Activated CD8-positive, alpha-beta memory T cell treated with anti-CD3 and anti-CD28 coated beads for 36 hours (primary cell): ENCODE data around the gene RNF215. TPM values are rescaled to one million over a fixed set of nuclear protein-coding genes. Genes with fewer than 3 reads are reported as not detected.

Source experiments
- CTCF ChIA-PET: fragments of 350-600 bp; sonication (Branson Sonifier 250); formaldehyde crosslinking; loops from one replicate; lab custom pipeline; 2021; ENCODE audit warnings: antibody characterized with exemption; lab: Charles Lee
- POLR2A ChIA-PET: fragments of 350-600 bp; sonication (Branson Sonifier 250); formaldehyde crosslinking; loops from one replicate; lab custom pipeline; 2021; ENCODE audit warnings: antibody characterized with exemption; lab: Charles Lee
- total RNA-seq, 2 experiments: library from RNA; stranded (reverse); gene quantifications; one replicate each; pipeline ENCODE4 v1.2.3, GENCODE V29; 2021

Gene RNF215
- total RNA-seq, 2 experiments from 2014 or later = 7.1 to 7.7 TPM

- CTCF ChIA-PET = interaction anchor here (0.6 to 1.6 kb wide), 5 partner anchors 28 to 235 kb away, joined by 3 to 15 read pairs (median 3); partner anchors contain the start of genes CASTOR1 and PES1
- POLR2A ChIA-PET = interaction anchor here (0.6 to 1.4 kb wide), 9 partner anchors 9 to 70 kb away, joined by 3 to 8 read pairs (median 4); partner anchors contain the start of gene TBC1D10A
Observed at GRCh38 chr22:30356449-30357235, 30.6 kb downstream of the RNF215 start, which contains the start of the genes CCDC157 and SF3A1. CCDC157 (plus strand) TSS chr22:30357007; CDS start chr22:30366001, 8,994 bp downstream. SF3A1 (minus strand) TSS chr22:30356894; CDS start chr22:30356792, 102 bp downstream.

- ChIA-PET CTCF (interaction anchor here (0.8 to 1.1 kb wide), 3 partner anchors 17 to 67 kb away, joined by 3 to 5 read pairs (median 4); no protein-coding TSS in a partner anchor), POLR2A (interaction anchor here (0.6 to 0.7 kb wide), 2 partner anchors 108 to 1052 kb away, joined by 4 to 7 read pairs; partner anchors contain the start of gene LIF)
Observed at GRCh38 chr22:30354644-30355043, 32.6 kb downstream of the RNF215 start.

DNA sequence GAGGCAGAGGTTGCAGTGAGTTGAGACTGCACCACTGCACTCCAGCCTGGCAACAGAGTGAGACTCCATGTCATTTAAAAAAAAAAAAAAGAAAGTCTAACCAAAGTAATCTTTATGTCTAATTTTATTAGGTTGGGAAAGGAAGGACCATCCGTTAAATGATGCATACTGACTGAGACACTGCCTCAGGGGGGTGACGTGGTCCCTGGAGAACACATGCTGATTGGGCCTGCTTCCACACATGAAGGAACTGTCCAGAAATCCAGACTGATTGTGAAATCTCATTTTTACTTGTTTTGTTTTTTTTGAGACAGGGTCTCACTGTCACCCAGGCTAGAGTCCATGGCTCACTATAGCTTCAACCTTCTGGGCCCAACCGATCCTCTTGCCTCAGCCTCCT is 36.0 kb downstream of the RNF215 start:
- ChIA-PET POLR2A (no interaction called here), CTCF (interaction anchor here (0.6 to 3.4 kb wide), 2 partner anchors 39 to 63 kb away, joined by 3 to 13 read pairs; no protein-coding TSS in a partner anchor)

GRCh38 chr22:30348809-30349208 is 38.4 kb downstream of the RNF215 start:
- ChIA-PET POLR2A (interaction anchor here (1.6 to 2.8 kb wide), 2 partner anchors 22 to 60 kb away, joined by 4 to 10 read pairs; partner anchors contain the start of genes CASTOR1 and TBC1D10A), CTCF (interaction anchor here (0.7 to 3.4 kb wide), 2 partner anchors 61 to 108 kb away, joined by 3 to 13 read pairs; no protein-coding TSS in a partner anchor)

DNA sequence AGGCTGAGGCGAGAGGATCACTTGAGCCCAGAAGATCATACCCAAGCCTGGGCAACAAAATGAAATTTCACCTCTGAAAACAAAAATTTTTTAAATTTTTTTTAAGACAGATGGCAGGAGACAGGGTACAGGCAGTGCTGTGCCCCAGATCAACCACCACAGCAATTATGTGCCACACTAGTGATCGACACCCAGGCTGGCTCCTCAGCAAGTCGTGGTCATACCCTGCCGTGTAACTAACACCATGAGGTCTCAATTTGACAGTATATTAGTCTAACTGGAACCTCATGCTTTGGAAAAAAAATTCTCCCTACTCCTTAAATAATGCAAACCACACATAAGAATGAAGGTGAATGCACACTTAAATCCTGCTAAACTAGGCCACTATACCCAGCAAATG is 38.8 kb downstream of the RNF215 start:
- POLR2A ChIA-PET = interaction anchor here (0.6 to 2.8 kb wide), 3 partner anchors 21 to 540 kb away, joined by 3 to 10 read pairs (median 4); partner anchors contain the start of genes CASTOR1 and TBC1D10A
- CTCF ChIA-PET = interaction anchor here (0.7 to 3.4 kb wide), 2 partner anchors 61 to 108 kb away, joined by 3 to 13 read pairs; no protein-coding TSS in a partner anchor

DNA sequence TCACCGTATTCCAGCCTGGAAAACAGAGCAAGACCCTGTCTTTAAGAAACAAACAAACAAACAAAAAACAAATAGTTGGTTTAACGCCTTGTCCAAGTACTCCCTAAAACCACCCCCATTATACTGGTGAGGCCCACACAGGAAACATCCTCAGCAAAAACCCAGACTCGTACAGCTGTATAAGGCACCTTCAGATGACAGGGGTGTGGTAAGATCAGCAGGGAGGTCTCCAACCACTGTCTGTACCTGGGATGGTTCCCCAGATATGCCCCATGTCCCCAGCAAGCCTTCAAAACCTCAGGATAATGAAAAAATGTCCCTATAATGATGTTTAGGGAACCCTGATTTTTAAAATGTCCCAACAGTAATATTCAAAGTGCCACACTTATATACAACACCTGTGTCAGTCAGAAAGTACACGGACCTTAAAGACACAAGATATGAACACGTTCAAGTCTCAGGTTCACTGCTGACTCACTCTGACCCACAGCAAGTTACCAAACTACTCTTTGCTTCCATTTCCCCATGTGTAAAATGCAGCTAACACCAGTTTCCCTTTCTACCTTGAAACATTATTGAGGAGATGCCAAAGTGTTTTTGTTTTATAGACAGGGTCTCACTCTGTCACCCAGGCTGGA is 39.8 kb downstream of the RNF215 start:
- ChIA-PET POLR2A (interaction anchor here (1.4 to 1.6 kb wide), 2 partner anchors 9 to 20 kb away, joined by 4 to 6 read pairs; partner anchors contain the start of genes CCDC157, SF3A1 and TBC1D10A), CTCF (no interaction called here)

GRCh38 chr22:30344447-30345200 is 42.6 kb downstream of the RNF215 start:
- POLR2A ChIA-PET = no interaction called here
- CTCF ChIA-PET = no interaction called here

- ChIA-PET CTCF (no interaction called here), POLR2A (interaction anchor here (1.1 kb wide), 1 partner anchor 15 kb away, joined by 3 read pairs; no protein-coding TSS in a partner anchor)
Observed at GRCh38 chr22:30340911-30341685, 46.1 kb downstream of the RNF215 start.

GRCh38 chr22:30338802-30339201 is 48.4 kb downstream of the RNF215 start:
- POLR2A ChIA-PET = interaction anchor here (1.2 kb wide), 1 partner anchor 12 kb away, joined by 3 read pairs; the partner anchor contains the start of gene TBC1D10A
- CTCF ChIA-PET = no interaction called here

DNA sequence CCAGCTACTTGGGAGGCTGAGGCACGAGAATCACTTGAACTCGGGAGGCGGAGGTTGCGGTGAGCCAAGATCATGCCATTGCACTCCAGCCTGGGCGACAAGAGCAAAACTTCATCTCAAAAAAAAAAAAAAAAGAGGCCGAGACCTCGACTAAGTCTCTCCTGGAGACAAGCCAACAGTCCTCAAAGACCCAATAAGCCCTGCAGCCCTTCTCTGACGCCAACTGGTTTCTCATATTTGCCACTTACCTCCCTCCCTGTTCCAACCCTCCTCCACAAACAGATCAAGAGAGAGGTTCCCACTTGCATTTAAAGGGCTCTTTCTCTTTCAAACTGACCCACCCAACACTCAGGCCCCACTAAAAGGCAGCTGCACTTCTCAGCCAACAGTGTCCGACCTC is 48.9 kb downstream of the RNF215 start:
- ChIA-PET CTCF (interaction anchor here (1.4 kb wide), 1 partner anchor 16 kb away, joined by 5 read pairs; no protein-coding TSS in a partner anchor), POLR2A (interaction anchor here (1.2 kb wide), 1 partner anchor 12 kb away, joined by 3 read pairs; the partner anchor contains the start of gene TBC1D10A)

DNA sequence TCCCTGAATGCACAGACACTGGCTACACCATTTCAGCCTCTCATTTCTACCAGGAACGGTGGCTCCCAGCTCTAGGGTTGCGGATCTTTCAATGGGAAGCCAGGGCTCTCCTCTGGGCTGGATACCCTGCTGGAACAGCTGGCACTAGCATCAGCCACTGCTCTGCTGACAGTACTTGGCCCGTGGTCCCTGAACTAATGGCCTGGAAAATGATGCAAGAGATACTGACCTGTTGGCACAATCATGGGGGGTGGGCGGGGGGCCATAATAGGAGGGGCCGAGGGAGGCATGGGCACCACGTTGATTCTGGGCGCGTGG is 49.8 kb downstream of the RNF215 start:
- CTCF ChIA-PET = interaction anchor here (1.4 kb wide), 2 partner anchors 17 to 21 kb away, joined by 4 to 5 read pairs; no protein-coding TSS in a partner anchor

GRCh38 chr22:30336752-30337460 is 50.3 kb downstream of the RNF215 start:
- CTCF ChIA-PET = interaction anchor here (1.4 kb wide), 2 partner anchors 18 to 20 kb away, joined by 4 to 5 read pairs; no protein-coding TSS in a partner anchor
- POLR2A ChIA-PET = no interaction called here

More for the DNA sequence above, 49.8 kb downstream of the RNF215 start:
- POLR2A ChIA-PET = no interaction called here

DNA sequence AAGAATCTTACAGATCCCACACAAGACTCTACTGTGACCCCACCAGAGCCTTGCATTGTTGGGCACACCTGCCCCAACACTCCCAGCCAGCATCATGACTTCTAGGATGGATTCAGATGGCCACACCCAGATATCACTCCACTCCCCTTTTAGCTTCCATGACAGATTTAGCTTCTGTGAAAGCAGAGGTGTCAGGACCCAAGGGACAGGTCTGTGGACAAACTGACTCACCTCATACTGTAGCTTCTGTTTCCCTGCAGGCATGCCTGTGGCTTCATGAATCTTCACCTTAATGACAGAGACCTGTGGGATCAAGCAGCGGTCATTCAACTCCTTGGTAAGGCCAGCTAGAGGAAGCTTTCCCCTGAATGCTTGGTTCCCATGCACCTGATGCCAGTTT is 52.0 kb downstream of the RNF215 start:
- POLR2A ChIA-PET = no interaction called here
- CTCF ChIA-PET = interaction anchor here (1.4 to 2.6 kb wide), 2 partner anchors 30 to 47 kb away, joined by 3 to 11 read pairs; partner anchors contain the start of gene CASTOR1

- POLR2A ChIA-PET = no interaction called here
- CTCF ChIA-PET = interaction anchor here (2.6 kb wide), 1 partner anchor 46 kb away, joined by 11 read pairs; the partner anchor contains the start of gene CASTOR1
Observed at GRCh38 chr22:30334646-30335045, 52.6 kb downstream of the RNF215 start.

GRCh38 chr22:30333707-30334087 is 53.5 kb downstream of the RNF215 start:
- CTCF ChIA-PET = interaction anchor here (1.0 to 2.6 kb wide), 2 partner anchors 11 to 45 kb away, joined by 3 to 11 read pairs; partner anchors contain the start of gene CASTOR1

GRCh38 chr22:30332994-30333706 is 54.1 kb downstream of the RNF215 start:
- POLR2A ChIA-PET = interaction anchor here (0.6 kb wide), 1 partner anchor 10 kb away, joined by 3 read pairs; no protein-coding TSS in a partner anchor
- CTCF ChIA-PET = interaction anchor here (1.0 kb wide), 1 partner anchor 10 kb away, joined by 3 read pairs; no protein-coding TSS in a partner anchor

More at GRCh38 chr22:30333707-30334087, 53.5 kb downstream of the RNF215 start:
- POLR2A ChIA-PET = no interaction called here
